HG02763 (cell line): ENCODE results near the gene PPTC7.
"Not testable (repeated sequence)": the region's sequence is repeated elsewhere in the genome, so short reads cannot be mapped to it uniquely, and the experiment has no call there.

Source experiments
- ATAC-seq: cut with Tn5 transposase; IDR thresholded peaks from one replicate; pipeline ENCODE4 v1.9.1; 2021; ENCODE audit warnings: mild to moderate bottlenecking, moderate library complexity; ENCODE audit not compliant: unreplicated experiment

Gene PPTC7

GRCh38 chr12:110537605-110538409 lies 45.3 kb downstream of the PPTC7 start:
- ATAC-seq, result no peak

- ATAC-seq, result no peak
Observed at GRCh38 chr12:110536834-110537604, 46.1 kb downstream of the PPTC7 start.

GRCh38 chr12:110534811-110535210 lies 48.3 kb downstream of the PPTC7 start:
- ATAC-seq, result no peak

- no peak for ATAC-seq
Observed at GRCh38 chr12:110533607-110534006, 49.5 kb downstream of the PPTC7 start.

GRCh38 chr12:110532644-110533043 lies 50.5 kb downstream of the PPTC7 start:
- no peak for ATAC-seq

DNA sequence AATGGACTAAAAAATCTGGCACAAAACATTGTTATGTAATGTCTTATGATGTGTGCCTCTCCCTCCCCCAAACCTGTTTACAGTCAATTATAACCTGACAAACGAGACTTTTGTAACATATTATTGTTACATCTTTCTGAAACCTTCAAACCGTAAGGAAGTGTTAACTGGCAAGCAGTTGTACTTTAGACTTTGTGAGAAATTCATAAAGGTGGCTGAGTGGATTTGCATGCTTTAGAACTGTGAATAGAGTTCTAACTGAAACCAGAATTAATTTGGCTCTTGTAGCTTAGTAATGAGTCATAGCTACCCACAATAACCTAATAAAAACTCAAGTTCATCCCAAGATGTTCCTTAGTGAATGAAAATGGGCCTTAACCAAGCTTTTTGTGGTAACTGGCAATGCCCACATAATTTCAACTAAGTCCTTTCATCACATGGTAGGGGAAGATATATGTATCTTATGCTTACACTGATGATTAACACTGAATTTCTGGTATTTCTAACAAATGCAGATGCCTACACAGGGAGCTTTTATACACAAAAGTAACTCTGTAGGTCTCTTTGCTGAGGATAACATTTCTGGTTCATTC lies 51.3 kb downstream of the PPTC7 start:
- ATAC-seq, result peak; percentile 79

DNA sequence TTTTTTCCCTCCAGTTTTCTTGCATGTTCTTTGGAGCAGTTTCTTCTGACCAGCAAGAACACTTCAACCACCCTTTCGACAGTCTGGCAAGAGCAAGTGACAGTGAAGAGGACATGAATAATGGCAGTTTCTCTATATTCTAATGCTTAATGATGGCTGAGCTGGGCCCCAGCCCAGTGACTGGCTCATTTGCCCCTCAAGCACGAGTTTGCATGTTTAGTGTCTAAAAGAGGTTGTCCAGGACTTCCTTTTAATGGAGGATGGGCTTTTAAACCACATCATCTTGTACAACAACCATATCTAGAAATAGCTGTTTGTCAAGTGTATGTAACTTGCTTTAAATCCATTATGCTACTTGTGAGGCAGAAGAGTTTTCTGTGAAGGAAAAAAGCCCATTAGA lies 52.6 kb downstream of the PPTC7 start:
- no peak for ATAC-seq

DNA sequence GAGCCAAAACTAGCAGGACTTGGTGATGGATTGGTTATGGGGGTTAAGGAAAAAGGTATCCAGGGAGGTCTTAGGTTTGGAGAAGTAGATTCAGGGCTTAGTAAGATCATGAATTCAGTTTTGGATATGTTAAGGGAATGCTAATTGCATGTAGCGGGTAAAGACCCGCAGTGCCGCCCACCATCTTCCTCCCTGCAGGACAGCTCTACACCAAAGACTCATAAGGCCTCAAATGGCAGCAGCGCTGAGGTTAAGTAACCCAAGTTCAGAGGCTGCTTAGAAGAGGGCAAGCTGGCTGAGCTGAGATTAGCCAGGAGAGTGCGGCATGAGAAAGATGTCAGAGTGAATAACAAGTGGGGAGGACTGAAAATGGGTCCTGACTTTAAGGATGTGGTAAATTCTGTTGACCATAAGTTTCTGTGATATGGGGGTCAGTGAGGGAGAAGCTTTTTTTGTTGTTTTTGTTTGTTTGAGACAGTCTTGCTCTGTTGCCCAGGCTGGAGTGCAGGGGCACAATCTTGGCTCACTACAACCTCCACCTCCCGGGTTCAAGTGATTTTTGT lies 54.8 kb downstream of the PPTC7 start:
- no peak for ATAC-seq

DNA sequence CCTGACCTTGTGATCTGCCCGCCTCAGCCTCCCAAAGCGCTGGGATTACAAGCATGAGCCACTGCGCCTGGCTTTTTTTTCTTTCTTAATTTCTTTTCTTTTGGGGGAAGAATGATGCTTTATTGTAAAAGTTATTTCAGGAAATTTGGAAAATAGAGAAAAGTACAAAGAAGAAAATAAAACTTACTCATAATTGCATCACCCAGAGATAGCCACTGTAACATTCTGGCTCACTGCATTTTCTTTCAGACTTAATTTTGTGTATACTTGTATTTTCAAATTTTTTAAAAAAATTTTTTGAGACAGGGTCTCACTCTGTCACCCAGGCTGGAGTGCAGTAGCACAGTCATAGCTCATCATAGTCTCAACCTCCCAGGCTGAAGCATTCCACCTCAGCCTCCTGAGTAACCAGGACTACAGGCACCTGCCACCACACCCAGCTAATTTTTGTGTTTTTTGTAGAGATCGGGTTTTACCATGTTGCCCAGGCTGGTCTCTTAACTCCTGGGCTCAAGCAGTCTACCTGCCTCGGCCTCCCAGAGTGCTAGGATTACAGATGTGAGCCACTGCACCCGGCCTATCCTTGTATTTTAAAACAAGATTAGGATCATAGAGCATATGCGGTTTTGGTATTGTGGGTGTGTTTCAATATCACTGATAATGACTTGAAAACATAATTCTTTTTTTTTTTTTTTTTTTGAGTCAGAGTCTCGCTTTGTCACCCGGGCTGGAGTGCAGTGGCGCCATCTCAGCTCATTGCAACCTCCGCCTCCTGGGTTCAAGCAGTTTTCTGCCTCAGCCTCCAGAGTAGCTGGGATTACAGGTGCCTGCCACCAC lies 62.0 kb downstream of the PPTC7 start:
- ATAC-seq, result not testable (repeated sequence)

DNA sequence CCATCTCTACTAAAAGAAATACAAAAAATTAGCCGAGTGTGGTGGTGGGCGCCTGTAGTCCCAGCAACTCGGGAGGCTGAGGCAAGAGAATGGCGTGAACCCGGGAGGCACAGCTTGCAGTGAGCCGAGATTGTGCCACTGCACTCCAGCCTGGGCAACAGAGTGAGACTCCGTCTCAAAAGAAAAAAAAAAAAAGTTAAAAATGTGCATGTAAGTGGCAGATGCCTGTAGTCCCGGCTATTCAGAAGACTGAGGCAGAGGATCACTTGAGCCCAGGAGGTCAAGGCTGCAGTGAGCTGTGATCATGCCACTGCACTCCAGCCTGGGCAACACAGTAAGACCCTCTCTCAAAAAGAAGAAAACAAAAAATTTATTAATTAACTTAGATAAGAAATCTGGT lies 65.1 kb downstream of the PPTC7 start:
- ATAC-seq, result not testable (repeated sequence)

GRCh38 chr12:110516995-110517394 lies 66.1 kb downstream of the PPTC7 start:
- no peak for ATAC-seq

DNA sequence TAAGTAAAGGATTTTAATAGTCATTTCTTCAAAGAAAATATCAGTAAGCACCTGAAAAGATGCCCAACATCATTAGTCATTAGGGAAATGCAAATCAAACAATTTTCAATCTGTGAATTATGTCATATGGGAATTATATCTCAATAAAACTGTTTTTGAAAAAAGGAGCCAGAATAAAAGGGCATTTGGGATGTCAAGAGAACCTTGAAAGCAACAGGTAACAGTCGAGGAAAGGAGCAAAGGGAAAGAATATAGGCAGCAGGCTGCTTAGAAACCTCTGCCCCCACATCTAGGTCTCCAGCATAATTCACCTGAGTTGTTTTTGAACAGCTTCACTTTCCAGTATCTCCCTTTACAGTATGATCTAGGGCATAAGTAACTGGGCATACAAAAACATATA lies 68.8 kb downstream of the PPTC7 start:
- ATAC-seq, result no peak

DNA sequence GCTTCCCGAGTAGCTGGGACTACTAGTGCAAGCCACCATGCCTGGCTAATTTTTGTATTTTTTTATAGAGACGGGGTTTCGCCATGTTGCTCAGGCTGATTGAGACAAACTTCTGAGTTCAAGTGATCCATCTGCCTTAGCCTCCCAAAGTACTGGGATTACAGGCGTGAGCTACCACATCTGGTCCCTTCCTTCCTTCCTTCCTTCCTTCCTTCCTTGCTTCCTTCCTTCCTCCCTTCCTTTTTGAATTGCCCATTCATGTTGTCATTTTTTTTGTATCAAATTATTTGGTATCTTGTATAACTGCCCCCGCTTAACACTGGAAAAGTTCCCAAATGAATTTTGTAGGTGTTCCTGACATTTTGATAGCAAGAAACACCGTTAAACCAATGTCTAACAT lies 69.3 kb downstream of the PPTC7 start:
- no peak for ATAC-seq

DNA sequence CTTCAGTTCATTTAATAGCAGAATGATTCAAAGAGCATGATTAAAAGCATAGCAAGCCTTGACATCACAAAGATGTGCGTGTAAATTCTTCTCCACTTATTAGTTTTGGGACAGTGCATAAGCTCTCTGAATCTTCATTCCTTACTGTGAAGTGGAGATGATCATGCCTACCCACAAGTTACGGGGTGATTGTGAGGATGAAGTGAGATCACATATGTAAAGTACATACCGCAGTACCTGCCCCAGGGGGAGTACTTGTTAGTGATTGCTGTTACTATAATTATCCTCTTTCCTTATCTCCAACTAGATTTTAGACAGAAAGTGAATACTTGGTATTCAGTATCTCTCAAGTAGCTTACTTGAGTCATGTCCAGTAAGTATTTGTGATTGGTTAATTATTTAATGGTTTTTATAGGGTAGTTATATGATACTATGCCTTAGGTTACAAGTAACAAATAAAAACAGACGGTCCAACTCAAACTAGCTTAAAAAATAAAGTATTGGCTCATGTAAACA lies 75.0 kb downstream of the PPTC7 start:
- no peak for ATAC-seq

- ATAC-seq, result no peak
Observed at GRCh38 chr12:110505332-110505731, 77.8 kb downstream of the PPTC7 start.

- ATAC-seq, result no peak
Observed at GRCh38 chr12:110503432-110503831, 79.7 kb downstream of the PPTC7 start.

DNA sequence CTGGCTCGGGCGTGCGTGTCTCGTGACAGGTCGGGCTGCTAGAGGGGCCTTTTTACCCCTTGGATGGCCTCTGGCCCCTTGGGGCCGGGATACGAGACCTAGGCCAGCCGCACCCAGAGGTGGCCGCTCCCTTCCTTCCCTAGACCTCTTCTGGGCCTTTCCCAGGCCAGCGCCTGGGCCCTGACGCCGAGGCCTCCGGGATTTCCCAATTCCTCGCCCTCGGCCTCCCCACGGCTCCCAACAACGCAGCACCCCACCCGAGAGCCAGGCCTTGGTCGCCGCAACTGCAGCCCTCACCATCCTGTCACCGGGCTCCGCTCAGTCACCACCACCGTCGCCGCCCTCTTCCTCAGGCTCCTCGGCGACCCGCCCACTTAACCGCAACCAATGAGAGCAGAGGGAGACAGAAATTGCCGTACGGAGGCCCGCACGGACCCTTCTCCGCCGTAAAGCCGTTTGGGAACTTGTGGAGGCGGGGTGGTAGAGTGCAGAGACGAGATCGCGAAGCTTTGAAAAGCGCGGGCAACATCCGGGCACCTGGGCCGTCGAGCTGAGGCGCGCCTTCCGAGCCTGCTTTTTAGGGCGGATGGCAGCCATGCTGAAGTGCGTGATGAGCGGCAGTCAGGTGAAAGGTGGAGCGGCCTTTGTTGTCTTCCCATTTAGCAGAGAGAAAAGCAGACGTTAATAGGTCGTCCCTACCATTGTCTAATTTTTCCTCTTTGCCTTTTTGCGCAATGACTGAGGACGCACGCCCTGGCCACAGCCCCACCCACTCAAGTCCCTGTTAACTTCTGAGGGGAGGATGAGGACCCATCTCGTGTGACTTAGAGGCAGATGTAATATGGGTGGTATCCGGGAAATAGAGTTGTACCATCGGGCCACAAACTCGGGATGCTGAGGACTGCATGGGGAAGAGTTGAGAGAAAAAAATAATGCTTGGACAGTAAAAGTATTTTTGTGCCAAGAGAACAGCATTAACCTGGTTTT lies 81.1 kb downstream of the PPTC7 start, which contains the start of the genes RAD9B and VPS29:
Gene RAD9B, plus strand, starts transcription at position 580 of the 987 bp plus-strand sequence. Its CDS starts 7 bp downstream, at position 587.
Gene VPS29, minus strand, starts transcription at position 360 of the 987 bp plus-strand sequence. Its CDS starts 60 bp downstream, at position 300.
- ATAC-seq, result peak; percentile 95

DNA sequence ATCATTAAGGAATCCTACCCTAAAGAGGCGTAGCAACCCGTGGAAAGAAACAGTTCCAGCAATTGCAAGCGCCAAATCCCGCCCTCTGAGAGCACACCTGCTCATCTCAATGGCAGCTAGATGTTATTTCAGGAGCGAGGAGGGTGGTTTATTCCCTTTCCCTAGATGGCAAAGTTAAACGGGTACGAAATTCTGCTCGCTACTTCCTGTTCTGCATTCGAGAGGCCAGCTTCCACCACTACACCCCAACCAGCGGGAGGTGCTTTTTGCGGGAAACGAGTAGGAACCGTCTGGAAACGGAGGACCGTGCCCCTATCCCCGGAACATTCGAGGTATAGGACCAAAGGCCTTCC lies 81.7 kb downstream of the PPTC7 start:
- ATAC-seq, result no peak
